Activated T-cell treated with anti-CD3 and anti-CD28 coated beads, Interleukin-2, amount 50 U/mL, for 48 hours (primary cell): ENCODE results near the gene SBF2.
A peak's percentile ranks its signal among the peaks of the same experiment; 100 is the strongest.
"Not testable (repeated sequence)": the region's sequence is repeated elsewhere in the genome, so short reads cannot be mapped to it uniquely, and the experiment has no call there.

Source experiments
- DNase-seq, 2 experiments: peaks; one replicate each; pipeline ENCODE4 v3.0.0-alpha.2; 2020

SBF2 gene

GRCh38 chr11:9943386-9944110, 350.5 kb downstream of the SBF2 start:
- DNase-seq, result no peak

- no peak for DNase-seq
These were observed 352.0 kb downstream of the SBF2 start for GRCh38 chr11:9941991-9942390.

- not testable (repeated sequence) for DNase-seq
These were observed 354.9 kb downstream of the SBF2 start for GRCh38 chr11:9939150-9939549.

- DNase-seq, result no peak
These were observed 357.3 kb downstream of the SBF2 start for GRCh38 chr11:9936754-9937153.

- DNase-seq, result not testable (repeated sequence)
These were observed 361.2 kb downstream of the SBF2 start for GRCh38 chr11:9932843-9933242.

- DNase-seq, result peak in 1 of 2 experiments; percentile 15
These were observed 363.3 kb downstream of the SBF2 start for GRCh38 chr11:9930562-9931331.

- no peak for DNase-seq
These were observed 366.3 kb downstream of the SBF2 start for GRCh38 chr11:9927670-9928069.

- DNase-seq, result no peak
These were observed 370.7 kb downstream of the SBF2 start for GRCh38 chr11:9923280-9923679.

- no peak for DNase-seq
These were observed 371.2 kb downstream of the SBF2 start for GRCh38 chr11:9922806-9923205.

GRCh38 chr11:9916480-9916879, 377.5 kb downstream of the SBF2 start:
- no peak for DNase-seq

- DNase-seq, result no peak
These were observed 380.0 kb downstream of the SBF2 start for GRCh38 chr11:9914064-9914463.

- no peak for DNase-seq
These were observed 387.8 kb downstream of the SBF2 start for GRCh38 chr11:9905960-9906791.

- no peak for DNase-seq
These were observed 388.5 kb downstream of the SBF2 start for GRCh38 chr11:9905501-9905951.

GRCh38 chr11:9903579-9903978, 390.4 kb downstream of the SBF2 start:
- DNase-seq, result no peak

GRCh38 chr11:9901943-9902342, 392.1 kb downstream of the SBF2 start:
- no peak for DNase-seq

- DNase-seq, result peak; percentile 22 to 27
These were observed 393.8 kb downstream of the SBF2 start for GRCh38 chr11:9900253-9900652.

- DNase-seq, result no peak
These were observed 394.3 kb downstream of the SBF2 start for GRCh38 chr11:9899676-9900075.

GRCh38 chr11:9896902-9897301, 397.1 kb downstream of the SBF2 start:
- DNase-seq, result no peak

GRCh38 chr11:9895006-9895405, 399.0 kb downstream of the SBF2 start:
- no peak for DNase-seq

GRCh38 chr11:9893474-9893873, 400.5 kb downstream of the SBF2 start:
- DNase-seq, result no peak

GRCh38 chr11:9888938-9889337, 405.1 kb downstream of the SBF2 start:
- no peak for DNase-seq

GRCh38 chr11:9887472-9887871, 406.5 kb downstream of the SBF2 start:
- no peak for DNase-seq

GRCh38 chr11:9886595-9886994, 407.4 kb downstream of the SBF2 start:
- DNase-seq, result no peak
